NCI-H82 treated with DMSO at 0.1 percent for 48 hours (cell line): ENCODE measurements around the gene PLCB1.
"Not testable (repeated sequence)": the region's sequence is repeated elsewhere in the genome, so short reads cannot be mapped to it uniquely, and the experiment has no call there.

Source experiments
- DNase-seq: peaks from one replicate; lab custom pipeline; 2025; ENCODE audit not compliant: unreplicated experiment; lab: John Stamatoyannopoulos, UW

Gene PLCB1

DNA sequence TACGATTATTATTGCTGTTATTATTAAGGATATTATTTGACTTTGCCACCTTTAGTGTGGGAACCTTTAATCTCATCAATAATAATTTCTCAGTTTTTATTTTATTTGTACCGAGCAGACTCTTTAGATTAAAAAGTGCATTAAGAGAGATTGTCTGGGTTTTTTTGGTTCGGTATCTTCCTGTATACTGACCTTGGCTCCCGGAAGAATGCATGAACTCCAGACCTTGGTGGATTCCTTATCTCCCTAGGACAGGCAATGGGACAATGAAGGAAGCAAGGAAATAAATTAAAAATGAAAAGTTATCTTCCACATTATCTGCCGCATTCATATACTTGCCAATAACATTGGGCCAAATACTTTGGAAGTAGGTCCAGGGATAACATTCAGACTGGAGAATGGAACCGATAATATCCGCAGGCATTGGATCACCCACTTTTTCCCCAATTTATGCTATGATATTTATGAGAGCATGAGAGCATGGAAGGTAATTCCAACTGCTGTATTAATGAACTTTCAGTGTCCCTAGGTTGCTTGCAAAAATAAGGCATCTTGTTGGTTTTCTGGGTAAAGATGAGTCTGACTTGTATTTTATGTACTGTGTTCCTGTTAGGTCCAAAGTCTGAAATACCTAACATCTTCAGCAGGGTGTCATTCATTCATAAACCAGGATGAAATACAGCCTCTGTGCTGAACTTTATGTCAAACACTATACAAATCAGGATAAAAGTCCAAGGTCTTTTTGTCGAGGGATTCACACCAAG, 232.1 kb downstream of the PLCB1 start:
- no peak for DNase-seq

DNA sequence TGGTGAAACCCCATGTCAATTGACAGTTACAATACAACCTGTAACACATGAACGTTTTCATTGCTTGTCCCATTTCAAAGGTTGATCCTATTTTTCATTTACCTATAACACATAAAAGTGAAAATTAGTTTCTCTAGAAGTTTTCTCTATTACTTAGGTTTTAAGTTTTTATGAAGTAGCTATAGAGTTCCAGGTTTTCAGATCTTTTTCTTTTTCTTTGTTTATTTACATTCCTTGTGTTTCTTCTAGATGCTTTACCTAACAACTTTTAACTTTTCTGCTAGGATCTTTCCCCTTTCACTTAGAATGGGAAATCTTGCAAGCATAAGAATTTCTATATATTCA, 232.6 kb downstream of the PLCB1 start:
- DNase-seq: no peak

DNA sequence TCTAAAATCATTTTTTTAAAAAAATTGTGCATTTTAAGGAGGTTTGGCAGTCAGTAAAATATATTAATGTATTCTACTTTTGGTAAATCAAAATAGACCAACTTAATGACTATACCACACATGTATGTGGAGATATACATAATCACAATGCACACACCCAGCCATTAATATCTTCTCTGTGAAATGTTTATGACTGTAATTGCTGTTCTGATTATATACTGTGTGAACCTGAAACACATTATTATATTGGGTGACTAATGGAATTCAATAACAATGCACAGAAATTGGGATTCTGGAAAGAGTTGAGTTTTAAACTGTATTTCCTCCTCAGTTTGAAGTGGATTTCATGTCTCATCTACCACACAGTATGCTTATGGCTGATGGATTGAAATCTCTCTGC, 233.6 kb downstream of the PLCB1 start:
- DNase-seq: no peak

DNA sequence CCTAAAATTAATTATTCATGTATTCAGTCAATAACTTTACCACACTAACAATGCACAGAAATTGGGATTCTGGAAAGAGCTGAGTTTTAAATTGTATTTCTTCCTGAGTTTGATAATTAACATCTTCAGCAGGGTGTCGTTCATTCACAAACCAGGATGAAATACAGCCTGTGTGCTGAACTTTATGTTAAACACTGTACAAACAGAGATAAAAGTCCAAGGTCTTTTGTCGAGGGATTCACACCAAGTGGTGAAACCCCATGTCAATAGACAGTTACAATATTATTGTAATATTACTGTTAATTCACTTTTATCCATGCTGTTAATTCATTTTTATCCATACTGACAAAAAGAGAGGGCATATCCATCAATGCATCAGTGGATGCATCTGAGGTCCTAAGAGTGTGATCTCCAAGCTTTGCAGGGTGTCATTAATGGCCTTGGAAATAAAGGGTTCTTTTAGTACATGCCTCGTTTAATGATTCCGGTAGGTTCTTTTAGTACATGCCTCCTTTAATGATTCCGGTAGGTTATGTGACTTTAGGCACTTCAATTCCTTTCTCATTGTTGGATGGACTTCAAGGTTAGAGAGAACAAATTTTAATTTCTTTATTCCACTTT, 234.3 kb downstream of the PLCB1 start:
- DNase-seq: no peak

DNA sequence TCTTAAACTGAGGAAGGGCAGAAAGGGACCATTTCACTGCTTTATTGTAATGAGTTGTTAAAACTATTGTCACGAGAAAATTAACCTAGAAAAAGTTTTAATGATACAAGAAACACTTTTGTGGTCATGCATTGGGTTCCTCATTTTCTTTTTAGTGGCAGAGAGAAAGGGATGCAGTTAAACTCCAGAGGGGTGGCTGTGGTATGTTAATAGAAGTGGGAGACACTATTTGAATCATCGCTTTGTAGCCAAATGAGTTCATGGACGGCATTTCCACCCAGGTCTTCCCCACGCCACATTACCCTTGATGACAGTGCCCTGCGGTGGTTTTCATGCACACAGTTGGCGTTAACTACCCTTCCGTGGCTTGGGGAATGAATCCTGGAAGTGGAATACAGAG, 235.6 kb downstream of the PLCB1 start:
- DNase-seq: no peak

DNA sequence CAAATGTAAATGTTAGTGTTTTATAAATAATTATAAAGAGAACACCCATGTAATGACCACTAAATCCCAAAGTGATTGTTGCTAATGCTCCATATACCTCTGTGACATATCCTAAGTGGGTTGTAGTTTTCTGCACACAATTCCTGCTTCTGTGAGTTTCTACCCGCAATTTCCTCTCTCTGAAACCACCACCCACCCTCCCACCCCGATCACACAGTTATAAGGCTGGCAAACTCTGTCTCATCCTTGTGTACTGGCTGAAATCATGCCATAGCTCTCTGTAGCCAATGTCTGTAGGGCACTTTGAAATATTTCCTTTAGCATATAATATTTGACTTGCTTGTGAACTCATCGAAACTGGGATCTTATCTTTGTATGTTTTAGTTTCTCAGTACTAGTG, 236.6 kb downstream of the PLCB1 start:
- DNase-seq: no peak

DNA sequence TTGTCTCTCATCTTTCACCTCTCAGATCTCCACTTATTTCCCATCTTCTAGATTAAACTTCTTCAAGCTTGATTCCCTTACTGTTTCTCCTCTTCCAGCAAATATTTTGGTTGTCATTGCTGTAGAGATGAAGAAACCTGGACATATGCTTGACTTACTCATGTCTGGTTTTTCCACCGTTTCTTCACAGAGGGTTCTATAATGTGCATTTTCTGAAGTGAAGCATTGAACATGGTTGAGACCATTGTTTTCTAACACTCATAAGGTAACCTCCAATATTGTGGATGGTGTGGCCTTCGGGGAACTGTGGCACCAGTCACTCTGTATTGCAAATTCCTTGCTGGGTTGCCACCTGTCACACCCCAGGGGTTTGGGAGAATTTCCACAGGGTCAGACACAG, 237.2 kb downstream of the PLCB1 start:
- DNase-seq: no peak

DNA sequence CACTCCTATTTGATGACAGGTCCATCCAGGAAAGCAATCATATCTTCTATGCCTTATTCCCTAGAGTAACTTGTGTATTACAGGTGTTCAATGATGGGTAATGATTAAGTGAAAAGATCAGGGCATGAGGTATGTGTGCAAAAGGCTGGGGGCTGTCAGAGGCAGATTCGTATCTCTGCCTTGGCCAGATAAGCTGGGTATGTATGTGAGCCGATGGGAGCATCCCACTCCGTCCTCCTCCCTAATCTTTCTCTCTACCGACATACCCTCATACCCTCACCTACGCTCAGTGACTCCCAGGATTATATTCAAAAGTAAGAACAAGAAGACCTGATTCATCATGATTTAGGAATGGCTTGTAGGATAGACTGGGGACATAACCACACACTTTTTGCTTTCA, 238.7 kb downstream of the PLCB1 start:
- DNase-seq: no peak

DNA sequence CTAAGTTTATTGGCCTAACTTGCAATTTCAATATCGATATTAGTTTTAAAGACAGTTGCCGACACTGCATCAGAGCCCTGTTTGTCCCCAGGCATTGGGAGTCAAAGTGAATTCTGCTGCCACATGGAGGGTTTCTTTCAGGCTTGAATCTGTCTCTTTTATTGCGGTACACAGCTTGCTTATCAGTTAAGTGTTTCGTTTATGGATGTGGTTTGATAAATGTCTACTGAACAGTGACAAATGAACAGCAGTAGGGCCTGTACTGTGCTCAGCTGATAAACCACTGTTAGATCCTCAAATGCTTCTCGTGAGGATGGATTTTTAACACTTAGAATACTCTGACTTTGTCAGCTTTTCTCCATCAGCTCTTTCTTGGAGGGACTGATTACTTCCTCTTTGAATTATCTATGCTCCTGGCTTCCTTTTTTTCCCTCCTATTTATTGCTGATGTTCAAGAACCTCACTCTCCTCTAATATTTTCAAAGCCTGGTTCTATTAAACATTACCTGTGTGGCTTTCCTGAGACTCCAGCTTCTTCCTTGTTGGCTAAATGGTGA, 240.8 kb downstream of the PLCB1 start:
- DNase-seq: no peak

DNA sequence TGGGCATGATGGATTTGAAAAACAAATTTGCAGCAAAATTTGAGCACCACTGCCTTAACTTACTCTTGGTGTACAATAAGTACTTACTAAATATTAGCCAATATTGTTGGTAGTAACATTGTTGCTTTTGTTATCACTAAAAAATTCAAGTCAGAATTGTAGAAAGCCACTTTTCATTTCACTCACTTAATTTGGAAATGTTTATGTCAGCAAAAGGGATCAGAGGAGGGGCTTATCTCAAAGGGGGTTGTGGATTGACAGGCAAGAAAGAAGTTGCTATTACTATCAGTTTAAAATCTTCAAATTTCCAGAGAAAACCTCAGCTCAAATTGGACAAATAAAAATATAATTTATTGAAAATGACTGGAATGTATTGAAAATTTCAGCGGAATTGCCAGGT, 241.5 kb downstream of the PLCB1 start:
- DNase-seq: no peak

DNA sequence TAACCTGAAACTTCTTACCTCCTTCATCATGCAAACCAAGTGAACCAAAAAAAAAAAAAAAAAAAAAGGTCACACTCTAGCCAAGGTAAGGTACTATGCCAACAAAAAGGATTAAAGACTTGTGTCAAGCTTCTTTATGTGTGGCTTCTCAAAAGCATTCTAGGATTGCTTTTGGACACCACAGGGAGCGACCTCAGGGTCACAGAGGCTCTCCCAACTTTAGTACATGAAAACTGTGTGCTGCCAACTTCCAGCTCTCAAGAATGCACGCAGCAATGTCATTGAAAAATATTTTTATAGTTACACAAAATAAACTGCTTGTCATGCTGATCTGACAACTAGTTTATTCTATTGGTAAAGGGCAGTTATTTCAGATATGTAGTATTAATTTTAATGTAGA, 243.8 kb downstream of the PLCB1 start:
- DNase-seq: no peak

DNA sequence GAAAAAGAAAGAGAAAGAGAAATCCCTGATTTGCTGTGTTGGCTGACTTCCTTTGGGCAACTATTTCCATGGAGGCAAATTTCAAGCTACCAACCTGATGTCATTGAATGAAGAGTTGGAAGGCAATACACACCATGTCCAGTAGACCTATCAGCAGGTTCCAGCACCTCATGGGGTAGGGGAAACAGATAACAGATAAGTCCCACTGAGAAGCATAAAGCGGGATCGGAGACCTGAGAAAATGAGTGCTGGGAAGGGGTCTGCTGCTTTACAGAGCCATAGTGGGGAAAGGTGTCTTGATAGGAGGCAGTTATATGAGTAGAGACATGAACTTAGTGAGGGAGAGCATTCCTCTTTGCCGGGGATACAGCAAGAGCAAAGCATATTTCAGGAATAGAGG, 244.9 kb downstream of the PLCB1 start:
- no peak for DNase-seq

DNA sequence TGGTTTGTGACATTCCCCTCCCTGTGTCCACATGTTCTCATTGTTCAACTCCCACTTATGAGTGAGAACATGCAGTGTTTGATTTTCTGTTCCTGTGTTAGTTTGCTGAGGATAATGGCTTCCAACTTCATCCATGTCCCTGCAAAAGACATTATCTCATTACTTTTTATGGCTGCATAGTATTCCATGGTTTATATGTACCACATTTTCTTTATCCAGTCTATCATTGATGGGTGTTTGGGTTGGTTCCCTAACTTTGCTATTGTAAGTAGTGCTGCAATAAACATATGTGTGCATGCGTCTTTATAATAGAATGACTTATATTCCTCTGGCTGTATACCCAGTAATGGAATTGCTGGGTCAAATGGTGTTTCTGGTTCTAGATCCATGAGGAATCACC, 247.1 kb downstream of the PLCB1 start:
- DNase-seq: not testable (repeated sequence)

DNA sequence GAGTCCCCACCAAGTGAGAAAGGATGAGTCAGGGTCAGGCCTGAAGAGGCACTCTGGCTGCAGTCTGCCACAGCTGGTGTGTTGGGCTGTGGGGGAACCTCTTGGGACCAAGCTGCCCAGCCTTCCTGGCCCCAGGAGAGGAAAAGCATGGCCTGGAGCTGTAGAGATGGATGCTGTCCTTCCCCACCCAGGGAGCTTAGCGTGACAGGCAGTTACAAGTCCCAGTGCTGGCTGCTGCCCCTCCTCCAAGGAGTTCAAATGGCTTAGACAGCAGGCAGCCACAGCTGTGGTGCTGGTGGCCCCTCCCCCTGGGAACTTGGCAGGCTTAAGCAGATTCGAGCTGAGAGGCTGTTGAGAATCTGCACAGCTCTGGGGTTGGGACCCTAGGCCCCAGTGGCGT, 253.2 kb downstream of the PLCB1 start:
- DNase-seq: peak; percentile 80

DNA sequence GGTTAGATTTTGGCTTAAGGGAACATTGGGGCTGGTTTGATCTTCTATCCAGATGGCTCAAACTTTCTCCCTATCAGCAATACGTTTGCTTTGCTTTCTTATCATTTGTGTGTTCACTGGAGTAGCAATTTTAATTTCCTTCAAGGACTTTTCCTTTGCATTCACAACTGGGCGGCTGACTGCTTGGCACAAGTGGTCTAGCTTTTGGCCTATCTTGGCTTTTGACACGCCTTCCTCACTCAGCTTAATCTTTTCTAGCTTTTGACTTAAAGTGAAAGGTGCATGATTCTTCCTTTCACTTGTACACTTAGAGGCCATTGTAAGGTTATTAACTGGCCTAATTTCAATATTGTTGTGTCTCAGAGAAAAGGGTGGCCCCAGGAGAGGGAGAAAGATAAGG, 254.9 kb downstream of the PLCB1 start:
- DNase-seq: no peak

DNA sequence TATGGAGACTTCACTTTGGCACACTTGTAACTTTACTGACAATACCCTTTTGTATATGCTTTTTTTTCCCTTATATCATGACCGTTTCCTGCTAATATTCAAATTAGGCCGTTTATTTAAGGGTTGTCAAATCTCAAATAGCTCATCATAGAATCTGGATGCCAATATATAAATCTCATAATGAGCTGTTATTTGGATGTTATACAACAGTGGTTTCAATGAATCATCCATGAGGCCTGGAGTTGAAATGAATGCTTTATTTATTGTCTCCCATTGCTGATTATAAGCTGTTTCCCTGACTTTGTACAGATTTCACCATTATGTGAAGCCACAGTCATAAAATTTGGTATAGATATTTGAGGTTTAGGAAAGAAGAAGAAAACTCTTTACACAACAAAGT, 256.1 kb downstream of the PLCB1 start:
- DNase-seq: no peak

DNA sequence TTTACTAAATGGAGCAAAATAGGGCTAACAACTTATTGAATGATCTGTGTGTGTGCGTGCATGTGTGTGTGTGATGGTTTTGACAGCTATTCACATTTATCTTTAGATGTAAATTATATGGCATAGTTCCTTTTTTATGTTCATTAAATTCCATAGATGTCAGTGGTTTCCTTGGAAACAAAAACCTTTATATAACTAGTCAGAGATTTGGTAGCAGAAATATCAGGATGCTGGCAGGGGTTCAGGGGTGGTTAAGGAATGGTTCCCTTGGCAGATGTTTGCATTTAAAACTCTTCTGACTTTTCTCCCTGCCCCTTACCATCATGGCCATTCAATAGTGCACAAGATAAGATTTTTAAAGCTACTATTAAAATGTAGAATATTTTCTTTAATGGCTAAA, 256.6 kb downstream of the PLCB1 start:
- no peak for DNase-seq

DNA sequence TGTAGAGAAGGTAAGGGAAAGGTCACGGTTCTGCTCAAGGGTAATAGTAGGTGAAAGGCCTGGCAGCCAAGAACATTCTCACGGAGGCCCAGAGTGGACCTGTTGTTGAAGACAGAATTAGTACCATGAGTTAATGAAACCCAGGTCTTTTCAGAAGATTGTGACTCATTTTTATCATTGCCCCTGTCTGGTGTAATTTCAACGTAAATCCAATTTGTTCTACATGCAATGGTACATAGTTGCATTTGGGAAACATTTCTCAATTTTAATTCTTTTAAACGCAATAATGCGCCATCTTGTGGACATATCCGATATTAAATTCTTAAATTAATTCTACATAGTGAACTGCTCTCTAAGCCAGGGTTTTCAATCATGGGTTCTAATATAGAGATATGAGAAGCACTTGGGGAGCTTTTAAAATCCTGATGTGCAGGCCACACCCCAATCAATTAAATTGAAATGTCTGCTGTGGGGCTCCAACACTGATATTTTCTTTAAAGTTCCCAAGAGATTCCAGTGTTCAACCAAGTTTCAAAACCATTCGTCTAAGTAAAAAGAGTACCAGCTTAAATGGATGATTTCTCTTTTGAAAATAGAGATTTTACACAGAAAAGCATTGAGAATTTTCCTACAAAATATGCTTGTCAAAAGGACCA, 257.4 kb downstream of the PLCB1 start:
- DNase-seq: peak; percentile 45

DNA sequence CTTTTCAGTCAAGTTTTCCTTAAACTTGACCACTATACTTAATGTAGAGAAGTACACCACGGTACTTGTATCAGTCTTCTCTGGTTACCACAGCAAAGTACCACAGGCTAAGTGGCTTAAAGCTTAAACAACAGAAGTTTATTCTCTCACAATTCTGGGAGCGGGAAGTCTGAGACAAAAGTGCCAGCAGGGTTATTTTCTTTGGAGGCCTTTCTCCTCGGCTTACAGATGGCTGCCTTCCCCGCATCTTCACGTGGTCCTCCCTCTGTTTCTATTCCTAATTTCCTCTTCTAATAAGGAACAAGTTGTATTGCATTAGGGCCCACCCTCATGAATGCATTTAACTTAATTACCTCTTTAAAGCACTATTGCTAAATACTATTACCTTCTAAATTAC, 258.0 kb downstream of the PLCB1 start:
- DNase-seq: no peak

DNA sequence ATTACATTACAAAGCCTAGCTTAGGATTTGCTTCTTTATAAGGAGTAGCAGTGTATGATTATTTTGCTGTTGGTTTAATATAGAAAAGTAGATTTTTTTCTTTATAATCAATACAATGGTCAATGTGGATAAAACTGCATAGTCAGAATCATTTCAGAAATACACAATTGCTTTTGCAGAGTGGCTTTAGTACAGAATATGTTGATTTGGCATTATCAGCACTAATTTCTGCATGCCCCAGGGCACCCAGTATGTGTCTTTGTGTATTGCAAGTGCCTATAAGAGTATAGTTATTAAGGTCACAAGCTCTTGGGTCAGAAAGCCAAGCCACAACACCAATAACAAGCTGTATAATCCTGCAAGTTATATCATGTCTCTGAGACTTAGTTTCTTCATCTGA, 258.4 kb downstream of the PLCB1 start:
- no peak for DNase-seq

DNA sequence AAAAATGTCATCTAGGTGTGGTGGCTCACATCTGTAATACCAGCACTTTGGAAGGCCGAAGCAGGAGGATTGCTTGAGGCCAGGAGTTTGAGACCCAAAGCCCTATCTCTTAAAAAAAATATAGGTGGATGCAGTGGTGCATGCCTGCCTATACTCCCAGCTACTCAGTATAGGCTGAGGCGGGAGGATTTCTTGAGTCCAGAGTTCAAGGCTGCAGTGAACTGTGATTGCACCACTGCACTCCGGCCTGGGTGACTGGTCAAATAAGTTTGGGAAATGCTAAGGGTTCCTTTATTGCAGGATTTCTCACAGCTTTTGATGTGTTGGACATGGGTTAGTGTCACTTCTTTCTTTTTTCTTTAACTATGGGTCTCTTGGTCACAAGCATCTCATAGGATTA, 261.3 kb downstream of the PLCB1 start:
- DNase-seq: no peak

DNA sequence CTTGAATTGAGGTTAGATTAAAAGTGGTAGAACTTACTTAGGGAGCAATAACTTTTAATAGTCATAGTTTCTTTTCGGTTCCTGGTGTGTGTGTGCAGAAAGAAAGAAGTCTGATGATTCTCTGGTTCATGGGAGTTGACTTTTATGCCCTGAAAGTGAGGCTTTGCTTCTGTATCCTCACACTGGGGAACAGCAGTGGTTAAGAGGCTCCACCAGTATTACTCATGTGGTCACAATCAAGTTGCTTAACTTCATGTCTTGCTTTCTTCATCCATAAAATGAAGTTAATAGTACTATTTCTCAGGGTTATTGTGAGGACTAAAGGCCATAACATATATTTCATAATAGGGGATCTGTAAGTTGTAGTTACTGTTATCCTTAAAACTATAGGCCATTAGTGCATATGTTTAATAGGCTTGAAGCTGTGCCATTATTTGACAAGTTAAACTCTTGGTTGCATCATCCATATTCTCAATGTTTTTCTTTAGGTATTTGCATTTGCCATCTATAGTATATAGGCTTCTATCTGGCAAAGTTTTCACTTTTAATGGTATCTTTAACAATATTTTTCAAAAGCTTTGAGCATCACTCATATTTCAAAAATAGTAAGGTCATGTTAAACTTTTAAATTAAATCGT, 262.4 kb downstream of the PLCB1 start:
- no peak for DNase-seq
